ENCODE results near the gene ZNF24.
A peak's percentile ranks its signal among the peaks of the same experiment; 100 is the strongest.

The ZNF24 gene

GRCh38 chr18:35290094-35290735 is 54.0 kb downstream of the ZNF24 start, which contains the start of gene ZSCAN30:
ZSCAN30 (minus strand) TSS chr18:35290229; CDS start chr18:35264352, 25,877 bp downstream.
- DNase-seq, result peak; percentile 94 to 96

GRCh38 chr18:35289727-35290093 is 54.5 kb downstream of the ZNF24 start:
- DNase-seq, result peak; percentile 6 to 21

DNA sequence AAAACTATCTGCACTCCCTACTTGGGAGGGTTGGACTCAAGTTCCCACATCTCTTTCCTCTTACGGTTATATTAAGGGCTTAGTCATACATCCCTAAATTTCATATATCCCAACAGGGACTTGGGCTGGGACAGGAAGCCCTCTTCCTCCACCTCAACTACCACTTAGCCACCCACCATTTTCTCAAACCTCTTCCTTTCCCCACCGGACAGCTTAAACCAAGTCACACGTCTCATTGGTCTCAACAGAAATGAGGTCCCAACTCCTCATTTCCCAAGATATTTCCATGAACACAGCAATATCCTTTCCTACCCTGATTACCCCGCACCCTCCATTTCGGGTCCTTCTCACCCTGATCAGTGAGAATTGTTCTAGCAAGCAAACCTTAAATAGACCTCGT is 54.9 kb downstream of the ZNF24 start:
- no peak for DNase-seq

- DNase-seq, result no peak
These were observed 59.4 kb downstream of the ZNF24 start for GRCh38 chr18:35284841-35285240.

- DNase-seq, result no peak
These were observed 60.1 kb downstream of the ZNF24 start for GRCh38 chr18:35283923-35284794.

GRCh38 chr18:35282353-35282752 is 61.9 kb downstream of the ZNF24 start:
- no peak for DNase-seq

All from stimulated activated CD4-positive, alpha-beta T cell treated with anti-CD3 and anti-CD28 coated beads, Interleukin-4, amount 100 ng/mL, for 4 hours (primary cell).